HepG2 (cell line): Measurements from ENCODE around the gene SUN1. TPM values are rescaled to one million over a fixed set of nuclear protein-coding genes. Genes with fewer than 3 reads are reported as not detected.

ENCODE experiments used
- ATAC-seq: fragments of 200-7000 bp; cut with Tn5 transposase; 3 replicates; pipeline ENCODE4 v1.9.1; 2020; ENCODE audit warnings: mild to moderate bottlenecking, moderate library complexity
- BruUV-seq: library from RNA; stranded (reverse); fragments of 400-500 nt; replicated peaks from 2 replicates; lab custom pipeline; 2021; lab: Mats Ljungman, UMichigan
- CTCF ChIA-PET: fragments of 300-600 bp; formaldehyde crosslinking; extraction: SDS; loops from one replicate; lab custom pipeline; 2021; ENCODE audit warnings: low total read pairs, inconsistent platforms, low intra/inter-chr PET ratio; lab: Yijun Ruan, JAX
- POLR2A ChIA-PET: fragments of 350-600 bp; sonication (Branson Sonifier 250); formaldehyde crosslinking; loops from one replicate; lab custom pipeline; 2020; ENCODE audit warnings: antibody characterized with exemption, inconsistent platforms; lab: Yijun Ruan, JAX
- DNase-seq: peaks from one replicate; pipeline ENCODE4 v3.0.0-alpha.2; 2015; ENCODE audit warnings: low spot score
- FAIRE-seq: peaks from 3 replicates; lab custom pipeline; 2011; peaks lifted over from hg19 to GRCh38; lab: Jason Lieb, UNC
- H2AFZ ChIP-seq: one replicate; pipeline ENCODE4 v1.6.1; 2011; ENCODE audit warnings: low read length, inconsistent platforms
- H3K27ac ChIP-seq: fragments of 300-600 bp; 3 replicates; pipeline ENCODE4 v1.8.0; 2011; ENCODE audit warnings: mixed run types, mild to moderate bottlenecking, mixed read lengths, low read length, inconsistent platforms; ENCODE audit not compliant: insufficient read depth; ENCODE audit errors: extremely low read length
- H3K27me3 ChIP-seq, 2 experiments: fragments of 200-600 bp in 1 of 2; 2 replicates in 1 of 2; 3 replicates in 1 of 2; pipeline versions ENCODE4 v1.6.0 to v1.8.0; 2011; ENCODE audit warnings: low read length in 2 of 2, mild to moderate bottlenecking in 2 of 2, moderate library complexity in 2 of 2, inconsistent platforms in 1 of 2; ENCODE audit not compliant: insufficient read depth in 2 of 2, control insufficient read depth in 1 of 2
- H3K36me3 ChIP-seq, 2 experiments: fragments of 200-600 bp in 1 of 2; replicated peaks in 1 of 2; 2 replicates in 1 of 2; 3 replicates in 1 of 2; pipeline versions ENCODE4 v1.5.1 to v1.8.0; 2011; ENCODE audit warnings: low read length in 2 of 2, inconsistent platforms in 1 of 2; ENCODE audit not compliant: insufficient read depth in 2 of 2, control insufficient read depth in 1 of 2
- H3K4me1 ChIP-seq: 2 replicates; pipeline ENCODE4 v1.5.1; 2012; ENCODE audit warnings: low read length, inconsistent platforms; ENCODE audit not compliant: insufficient read depth
- H3K4me2 ChIP-seq: 2 replicates; pipeline ENCODE4 v1.6.0; 2011; ENCODE audit warnings: low read depth, low read length, inconsistent platforms
- H3K4me3 ChIP-seq, 3 experiments: fragments of 200-600 bp in 1 of 3; sonication (generic), shearing (Covaris generic) in 1 of 3; replicated peaks in 1 of 3; 2 replicates each; pipeline ENCODE4 v1.5.1; 2011 to 2016; ENCODE audit warnings: low read length in 3 of 3, inconsistent platforms in 2 of 3, low read depth in 2 of 3, mild to moderate bottlenecking in 2 of 3, control low read depth in 1 of 3, mixed read lengths in 1 of 3; ENCODE audit not compliant: insufficient read depth in 1 of 3
- H3K79me2 ChIP-seq: one replicate; pipeline ENCODE4 v1.6.1; 2011; ENCODE audit warnings: low read length, inconsistent platforms; ENCODE audit not compliant: insufficient read depth
- H3K9ac ChIP-seq: 2 replicates; pipeline ENCODE4 v1.6.0; 2011; ENCODE audit warnings: mild to moderate bottlenecking, low read depth, low read length, inconsistent platforms; ENCODE audit not compliant: insufficient read depth
- H3K9me3 ChIP-seq: 2 replicates; pipeline ENCODE4 v1.5.1; 2012; ENCODE audit warnings: mild to moderate bottlenecking, low read length
- H4K20me1 ChIP-seq: 2 replicates; pipeline ENCODE4 v1.6.0; 2011; ENCODE audit warnings: inconsistent platforms, mild to moderate bottlenecking, low read length, moderate library complexity; ENCODE audit not compliant: insufficient read depth
- AGO2 ChIP-seq: fragments of 200-400 bp; formaldehyde crosslinking; optimal IDR thresholded peaks from 2 replicates; pipeline ENCODE3; 2017; ENCODE audit warnings: mild to moderate bottlenecking, low read depth, low read length, moderate library complexity
- BRCA1 ChIP-seq: sonication (generic); formaldehyde crosslinking; IDR thresholded peaks from 2 replicates; pipeline ENCODE4 v1.4.0; 2020; ENCODE audit warnings: missing genetic modification reagents
- SAP130 ChIP-seq: IDR thresholded peaks from 2 replicates; pipeline ENCODE4 v1.6.1; 2016; ENCODE audit warnings: low read depth
- ZFX ChIP-seq: sonication (generic); formaldehyde crosslinking; IDR thresholded peaks from 2 replicates; pipeline ENCODE4 v1.4.0; 2020; ENCODE audit warnings: mild to moderate bottlenecking, low read depth, missing genetic modification reagents, moderate library complexity
- WGBS: methylation state at CpG from one replicate; pipeline ENCODE4 v1.1.6; 2017; ENCODE audit warnings: low lambda C conversion rate; 5-methylcytosine and 5-hydroxymethylcytosine counted together
- in situ Hi-C: cut with HindIII; loops from 2 replicates; pipeline ENCODE4 v1.10.0; 2017; ENCODE audit warnings: low pct_unique_long_range_greater_than_20kb; ENCODE audit not compliant: extremely low pct_ligation_motif_present
- intact Hi-C: fragments of 100-400 bp; cut with micrococcal nuclease; formaldehyde crosslinking; loops from one replicate; pipeline ENCODE4 v1.10.0; 2022; ENCODE audit not compliant: unreplicated experiment
- polyA plus RNA-seq, 8 experiments: library from polyadenylated mRNA; depleted of rRNA in 3 of 8; stranded (reverse) in 7 of 8; unstranded in 1 of 8; fragments of >200 nt; fragmentation: Illumina TruSeq in 4 of 8; extraction: Trizol in 4 of 8; gene quantifications; 2 replicates each; pipeline versions ENCODE4 v1.2.1 to v1.2.3, GENCODE V29; 2011 to 2016; ENCODE audit warnings: low read depth in 4 of 8, missing spikeins in 1 of 8, mixed read lengths in 1 of 8; ENCODE audit not compliant: insufficient read depth in 1 of 8
- total RNA-seq, 5 experiments: library from RNA; depleted of rRNA; stranded (reverse); fragments of >200 nt; fragmentation: Illumina TruSeq; extraction: Trizol; gene quantifications; 2 replicates each; pipeline ENCODE4 v1.2.3, GENCODE V29; 2016; ENCODE audit warnings: low read depth in 1 of 5
- TF ChIP-seq, protein P1 (sequence below): sonication (generic); formaldehyde crosslinking; IDR thresholded peaks from 2 replicates; pipeline ENCODE4 v1.4.0; 2020; ENCODE audit warnings: missing genetic modification reagents
- TF ChIP-seq, protein P2 (sequence below): IDR thresholded peaks from 2 replicates; pipeline ENCODE4 v1.6.1; 2016
- TF ChIP-seq, protein P3 (sequence below): sonication (generic); formaldehyde crosslinking; IDR thresholded peaks from 2 replicates; pipeline ENCODE4 v1.4.0; 2020; ENCODE audit warnings: low read depth, mild to moderate bottlenecking, missing genetic modification reagents
- TF ChIP-seq, protein P4 (sequence below): sonication (generic); formaldehyde crosslinking; IDR thresholded peaks from 2 replicates; pipeline ENCODE4 v1.4.0; 2020; ENCODE audit warnings: missing genetic modification reagents
- TF ChIP-seq, protein P5 (sequence below): sonication (generic); formaldehyde crosslinking; IDR thresholded peaks from 2 replicates; pipeline ENCODE4 v1.9.0; 2022; ENCODE audit warnings: missing genetic modification reagents, mild to moderate bottlenecking, borderline replicate concordance

The SUN1 gene
- total and polyA plus RNA-seq, 2 of the 13 experiments (the other 11 are each of a cell fraction or from before 2014, with no cell fraction given) = 47.0 to 126 TPM

DNA sequence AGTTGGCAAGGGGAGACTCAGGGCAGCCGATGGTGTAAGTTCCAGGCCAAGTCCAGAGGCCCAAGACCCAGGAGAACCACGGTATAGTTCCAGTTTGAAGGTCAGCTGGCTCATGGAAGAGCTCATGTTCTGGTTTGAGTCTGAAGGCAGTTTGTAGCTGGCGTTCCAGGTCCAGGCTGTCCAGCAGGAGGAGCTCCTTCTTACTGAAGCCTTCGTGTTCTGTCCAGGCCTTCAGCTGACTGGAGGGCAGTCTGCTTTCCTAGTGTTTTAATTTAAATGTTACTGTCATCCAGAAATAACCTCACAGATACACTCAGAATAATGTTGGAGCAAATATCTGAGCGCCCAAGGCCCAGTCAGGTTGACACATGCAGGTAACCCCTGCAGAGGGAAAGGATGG, 4.2 kb downstream of the SUN1 start (continued):
- TF ChIP-seq, protein P1, sequence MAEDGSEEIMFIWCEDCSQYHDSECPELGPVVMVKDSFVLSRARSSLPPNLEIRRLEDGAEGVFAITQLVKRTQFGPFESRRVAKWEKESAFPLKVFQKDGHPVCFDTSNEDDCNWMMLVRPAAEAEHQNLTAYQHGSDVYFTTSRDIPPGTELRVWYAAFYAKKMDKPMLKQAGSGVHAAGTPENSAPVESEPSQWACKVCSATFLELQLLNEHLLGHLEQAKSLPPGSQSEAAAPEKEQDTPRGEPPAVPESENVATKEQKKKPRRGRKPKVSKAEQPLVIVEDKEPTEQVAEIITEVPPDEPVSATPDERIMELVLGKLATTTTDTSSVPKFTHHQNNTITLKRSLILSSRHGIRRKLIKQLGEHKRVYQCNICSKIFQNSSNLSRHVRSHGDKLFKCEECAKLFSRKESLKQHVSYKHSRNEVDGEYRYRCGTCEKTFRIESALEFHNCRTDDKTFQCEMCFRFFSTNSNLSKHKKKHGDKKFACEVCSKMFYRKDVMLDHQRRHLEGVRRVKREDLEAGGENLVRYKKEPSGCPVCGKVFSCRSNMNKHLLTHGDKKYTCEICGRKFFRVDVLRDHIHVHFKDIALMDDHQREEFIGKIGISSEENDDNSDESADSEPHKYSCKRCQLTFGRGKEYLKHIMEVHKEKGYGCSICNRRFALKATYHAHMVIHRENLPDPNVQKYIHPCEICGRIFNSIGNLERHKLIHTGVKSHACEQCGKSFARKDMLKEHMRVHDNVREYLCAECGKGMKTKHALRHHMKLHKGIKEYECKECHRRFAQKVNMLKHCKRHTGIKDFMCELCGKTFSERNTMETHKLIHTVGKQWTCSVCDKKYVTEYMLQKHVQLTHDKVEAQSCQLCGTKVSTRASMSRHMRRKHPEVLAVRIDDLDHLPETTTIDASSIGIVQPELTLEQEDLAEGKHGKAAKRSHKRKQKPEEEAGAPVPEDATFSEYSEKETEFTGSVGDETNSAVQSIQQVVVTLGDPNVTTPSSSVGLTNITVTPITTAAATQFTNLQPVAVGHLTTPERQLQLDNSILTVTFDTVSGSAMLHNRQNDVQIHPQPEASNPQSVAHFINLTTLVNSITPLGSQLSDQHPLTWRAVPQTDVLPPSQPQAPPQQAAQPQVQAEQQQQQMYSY (CRISPR knock-in tag) = no peak
- TF ChIP-seq BRCA1 (CRISPR knock-in tag) (no peak), SAP130 (CRISPR knock-in tag) (peak; percentile 48)
- TF ChIP-seq, protein P2, sequence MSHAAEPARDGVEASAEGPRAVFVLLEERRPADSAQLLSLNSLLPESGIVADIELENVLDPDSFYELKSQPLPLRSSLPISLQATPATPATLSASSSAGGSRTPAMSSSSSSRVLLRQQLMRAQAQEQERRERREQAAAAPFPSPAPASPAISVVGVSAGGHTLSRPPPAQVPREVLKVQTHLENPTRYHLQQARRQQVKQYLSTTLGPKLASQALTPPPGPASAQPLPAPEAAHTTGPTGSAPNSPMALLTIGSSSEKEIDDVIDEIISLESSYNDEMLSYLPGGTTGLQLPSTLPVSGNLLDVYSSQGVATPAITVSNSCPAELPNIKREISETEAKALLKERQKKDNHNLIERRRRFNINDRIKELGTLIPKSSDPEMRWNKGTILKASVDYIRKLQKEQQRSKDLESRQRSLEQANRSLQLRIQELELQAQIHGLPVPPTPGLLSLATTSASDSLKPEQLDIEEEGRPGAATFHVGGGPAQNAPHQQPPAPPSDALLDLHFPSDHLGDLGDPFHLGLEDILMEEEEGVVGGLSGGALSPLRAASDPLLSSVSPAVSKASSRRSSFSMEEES (CRISPR knock-in tag) = 0 out of 2 replicates have a peak, but pooled peaks have one; percentile 20
- TF ChIP-seq, all 625 proteins: peak for 11

DNA sequence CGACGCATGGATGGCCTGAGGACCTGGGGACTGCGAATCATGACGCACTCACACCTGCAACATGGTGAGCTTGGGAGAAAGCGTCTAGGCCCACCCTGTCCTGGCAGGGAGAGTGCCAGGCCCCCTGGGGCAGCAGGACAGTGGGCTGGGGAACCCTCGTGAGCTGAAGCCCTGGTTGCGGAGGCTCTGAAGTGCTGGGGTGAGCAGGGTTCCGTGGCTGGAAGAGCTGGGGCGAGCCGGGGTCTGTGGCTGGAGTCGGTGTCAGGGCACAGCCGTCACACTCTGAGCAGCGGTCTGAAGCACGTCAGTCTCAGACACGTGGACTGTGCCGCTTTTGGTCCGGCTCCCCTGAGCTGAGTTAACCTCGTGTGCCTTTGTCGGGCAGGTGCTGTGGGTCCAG, 4.7 kb downstream of the SUN1 start:
- Histone ChIP-seq H3K4me1 (peaks cover 14% of the 10 kb centered on the region), H3K9me3 (no peaks in the 10 kb centered on the region), H3K4me2 (no peak overlapping the region), H3K36me3 (peaks cover 8 to 26% of the 10 kb centered on the region in 2 experiments; a peak in 4 of 5 replicates), H3K79me2 (peaks cover 51% of the 10 kb centered on the region), H3K4me3 (no peak overlapping the region), H3K9ac (no peak overlapping the region), H2AFZ (no peak overlapping the region), H4K20me1 (peaks cover 2% of the 10 kb centered on the region), H3K27ac (no peak overlapping the region), H3K27me3 (no peaks in the 10 kb centered on the region)
- 98% methylated on average over 16 of the region's 19 CpGs for WGBS
- no peak for DNase-seq
- ChIA-PET POLR2A (no interaction called here), CTCF (interaction anchor here (0.7 kb wide), 1 partner anchor 51 kb away, joined by 3 read pairs; no protein-coding TSS in a partner anchor)
- FAIRE-seq = no peak
- no peak for ATAC-seq
- BruUV-seq = no TSS peak
- intact Hi-C loops (no loop called here), in situ Hi-C loops (no loop called here)
- TF ChIP-seq AGO2 (peak; percentile 47), ZFX (CRISPR knock-in tag) (no peak)
- TF ChIP-seq, protein P3, sequence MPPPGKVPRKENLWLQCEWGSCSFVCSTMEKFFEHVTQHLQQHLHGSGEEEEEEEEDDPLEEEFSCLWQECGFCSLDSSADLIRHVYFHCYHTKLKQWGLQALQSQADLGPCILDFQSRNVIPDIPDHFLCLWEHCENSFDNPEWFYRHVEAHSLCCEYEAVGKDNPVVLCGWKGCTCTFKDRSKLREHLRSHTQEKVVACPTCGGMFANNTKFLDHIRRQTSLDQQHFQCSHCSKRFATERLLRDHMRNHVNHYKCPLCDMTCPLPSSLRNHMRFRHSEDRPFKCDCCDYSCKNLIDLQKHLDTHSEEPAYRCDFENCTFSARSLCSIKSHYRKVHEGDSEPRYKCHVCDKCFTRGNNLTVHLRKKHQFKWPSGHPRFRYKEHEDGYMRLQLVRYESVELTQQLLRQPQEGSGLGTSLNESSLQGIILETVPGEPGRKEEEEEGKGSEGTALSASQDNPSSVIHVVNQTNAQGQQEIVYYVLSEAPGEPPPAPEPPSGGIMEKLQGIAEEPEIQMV (CRISPR knock-in tag) = no peak
- TF ChIP-seq, protein P4, sequence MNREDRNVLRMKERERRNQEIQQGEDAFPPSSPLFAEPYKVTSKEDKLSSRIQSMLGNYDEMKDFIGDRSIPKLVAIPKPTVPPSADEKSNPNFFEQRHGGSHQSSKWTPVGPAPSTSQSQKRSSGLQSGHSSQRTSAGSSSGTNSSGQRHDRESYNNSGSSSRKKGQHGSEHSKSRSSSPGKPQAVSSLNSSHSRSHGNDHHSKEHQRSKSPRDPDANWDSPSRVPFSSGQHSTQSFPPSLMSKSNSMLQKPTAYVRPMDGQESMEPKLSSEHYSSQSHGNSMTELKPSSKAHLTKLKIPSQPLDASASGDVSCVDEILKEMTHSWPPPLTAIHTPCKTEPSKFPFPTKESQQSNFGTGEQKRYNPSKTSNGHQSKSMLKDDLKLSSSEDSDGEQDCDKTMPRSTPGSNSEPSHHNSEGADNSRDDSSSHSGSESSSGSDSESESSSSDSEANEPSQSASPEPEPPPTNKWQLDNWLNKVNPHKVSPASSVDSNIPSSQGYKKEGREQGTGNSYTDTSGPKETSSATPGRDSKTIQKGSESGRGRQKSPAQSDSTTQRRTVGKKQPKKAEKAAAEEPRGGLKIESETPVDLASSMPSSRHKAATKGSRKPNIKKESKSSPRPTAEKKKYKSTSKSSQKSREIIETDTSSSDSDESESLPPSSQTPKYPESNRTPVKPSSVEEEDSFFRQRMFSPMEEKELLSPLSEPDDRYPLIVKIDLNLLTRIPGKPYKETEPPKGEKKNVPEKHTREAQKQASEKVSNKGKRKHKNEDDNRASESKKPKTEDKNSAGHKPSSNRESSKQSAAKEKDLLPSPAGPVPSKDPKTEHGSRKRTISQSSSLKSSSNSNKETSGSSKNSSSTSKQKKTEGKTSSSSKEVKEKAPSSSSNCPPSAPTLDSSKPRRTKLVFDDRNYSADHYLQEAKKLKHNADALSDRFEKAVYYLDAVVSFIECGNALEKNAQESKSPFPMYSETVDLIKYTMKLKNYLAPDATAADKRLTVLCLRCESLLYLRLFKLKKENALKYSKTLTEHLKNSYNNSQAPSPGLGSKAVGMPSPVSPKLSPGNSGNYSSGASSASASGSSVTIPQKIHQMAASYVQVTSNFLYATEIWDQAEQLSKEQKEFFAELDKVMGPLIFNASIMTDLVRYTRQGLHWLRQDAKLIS = no peak
- TF ChIP-seq, protein P5, sequence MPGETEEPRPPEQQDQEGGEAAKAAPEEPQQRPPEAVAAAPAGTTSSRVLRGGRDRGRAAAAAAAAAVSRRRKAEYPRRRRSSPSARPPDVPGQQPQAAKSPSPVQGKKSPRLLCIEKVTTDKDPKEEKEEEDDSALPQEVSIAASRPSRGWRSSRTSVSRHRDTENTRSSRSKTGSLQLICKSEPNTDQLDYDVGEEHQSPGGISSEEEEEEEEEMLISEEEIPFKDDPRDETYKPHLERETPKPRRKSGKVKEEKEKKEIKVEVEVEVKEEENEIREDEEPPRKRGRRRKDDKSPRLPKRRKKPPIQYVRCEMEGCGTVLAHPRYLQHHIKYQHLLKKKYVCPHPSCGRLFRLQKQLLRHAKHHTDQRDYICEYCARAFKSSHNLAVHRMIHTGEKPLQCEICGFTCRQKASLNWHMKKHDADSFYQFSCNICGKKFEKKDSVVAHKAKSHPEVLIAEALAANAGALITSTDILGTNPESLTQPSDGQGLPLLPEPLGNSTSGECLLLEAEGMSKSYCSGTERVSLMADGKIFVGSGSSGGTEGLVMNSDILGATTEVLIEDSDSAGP (CRISPR knock-in tag) = 0 out of 2 replicates have a peak, but pooled peaks have one; percentile 7
